ENCODE results near the gene GPR108. TPM values are rescaled to one million over a fixed set of nuclear protein-coding genes. Genes with fewer than 3 reads are reported as not detected.

Gene GPR108
- total RNA-seq, 1 experiment from 2014 or later: 53.6 TPM

GRCh38 chr19:6712692-6713670 lies 24.4 kb downstream of the GPR108 start:
- no peak for DNase-seq
- peaks cover 6% of the 10 kb centered on the region for H3K36me3 Mint-ChIP-seq (ENCODE audit: insufficient read depth, unreplicated experiment)
- Histone ChIP-seq H3K4me3 (ENCODE audit: low read depth, low read length) (no peak overlapping the region), H3K9me3 (no peaks in the 10 kb centered on the region), H3K4me1 (no peaks in the 10 kb centered on the region), H3K36me3 (ENCODE audit: control insufficient read depth, insufficient read depth, low read length) (no peaks in the 10 kb centered on the region), H3K27me3 (replicated peaks; ENCODE audit: control insufficient read depth, insufficient read depth, low read length) (no peaks in the 10 kb centered on the region)
- CTCF ChIA-PET: no interaction called here
- H3K27me3 Mint-ChIP-seq (ENCODE audit: insufficient read depth, unreplicated experiment): peaks cover 7% of the 10 kb centered on the region
- no peak overlapping the region for H3K27ac Mint-ChIP-seq (ENCODE audit: unreplicated experiment)
- H3K4me3 Mint-ChIP-seq (ENCODE audit: unreplicated experiment): no peak overlapping the region
- POLR2A ChIA-PET: no interaction called here
- no TSS peak for BruUV-seq (replicated peaks)
- no peak for TF ChIP-seq CTCF (IDR thresholded peaks at IDR 0.05; ENCODE audit: insufficient read depth in 1 of 2, low read depth in 1 of 2, low read length in 1 of 2, severe bottlenecking in 1 of 2, unreplicated experiment in 1 of 2)
- peaks cover 6% of the 10 kb centered on the region for H3K4me1 Mint-ChIP-seq (ENCODE audit: low read depth, unreplicated experiment)
- intact Hi-C loops (cut with micrococcal nuclease; ENCODE audit: unreplicated experiment): no loop called here
- peaks cover 13% of the 10 kb centered on the region for H3K9me3 Mint-ChIP-seq (ENCODE audit: unreplicated experiment)

DNA sequence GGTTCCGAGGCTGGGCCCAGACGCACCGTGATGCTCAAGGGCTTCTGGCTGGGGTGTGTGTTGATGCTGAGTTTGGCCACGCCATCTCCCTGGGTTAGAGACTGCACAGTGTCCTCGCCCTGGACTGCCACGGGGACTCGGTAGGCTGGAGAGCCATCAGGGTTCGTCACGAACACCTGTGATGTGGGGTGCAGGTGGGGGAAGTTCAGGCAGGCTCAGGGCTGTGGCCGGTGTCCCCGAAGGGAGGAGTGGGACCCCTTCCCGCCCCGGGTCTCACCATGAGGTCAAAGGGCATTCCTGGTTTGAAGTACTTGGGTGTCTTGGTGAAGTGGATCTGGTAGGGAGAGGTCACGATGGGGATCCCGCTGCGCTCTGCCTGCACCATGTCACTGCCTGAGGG lies 25.1 kb downstream of the GPR108 start:
- no TSS peak for BruUV-seq (replicated peaks)
- Mint-ChIP-seq H3K36me3 (ENCODE audit: insufficient read depth, unreplicated experiment) (peaks cover 2% of the 10 kb centered on the region), H3K27ac (ENCODE audit: unreplicated experiment) (no peak overlapping the region), H3K4me1 (ENCODE audit: low read depth, unreplicated experiment) (peaks cover 1% of the 10 kb centered on the region), H3K9me3 (ENCODE audit: unreplicated experiment) (peaks cover 6% of the 10 kb centered on the region), H3K27me3 (ENCODE audit: insufficient read depth, unreplicated experiment) (peaks cover 9% of the 10 kb centered on the region), H3K4me3 (ENCODE audit: unreplicated experiment) (no peak overlapping the region)
- intact Hi-C loops (cut with micrococcal nuclease; ENCODE audit: unreplicated experiment): no loop called here
- Histone ChIP-seq H3K4me1 (no peaks in the 10 kb centered on the region), H3K27me3 (replicated peaks; ENCODE audit: control insufficient read depth, insufficient read depth, low read length) (no peaks in the 10 kb centered on the region), H3K36me3 (ENCODE audit: control insufficient read depth, insufficient read depth, low read length) (no peaks in the 10 kb centered on the region), H3K4me3 (ENCODE audit: low read depth, low read length) (no peak overlapping the region), H3K9me3 (no peaks in the 10 kb centered on the region)
- no peak for TF ChIP-seq CTCF (IDR thresholded peaks at IDR 0.05; ENCODE audit: insufficient read depth in 1 of 2, low read depth in 1 of 2, low read length in 1 of 2, severe bottlenecking in 1 of 2, unreplicated experiment in 1 of 2)
- POLR2A ChIA-PET: no interaction called here
- DNase-seq: no peak
- CTCF ChIA-PET: no interaction called here

GRCh38 chr19:6711605-6712004 lies 25.8 kb downstream of the GPR108 start:
- no TSS peak for BruUV-seq (replicated peaks)
- ChIA-PET CTCF (no interaction called here), POLR2A (interaction anchor here (0.6 kb wide), 1 partner anchor 71 kb away, joined by 3 read pairs; no protein-coding TSS in a partner anchor)
- H3K27ac Mint-ChIP-seq (ENCODE audit: unreplicated experiment): no peak overlapping the region
- no peaks in the 10 kb centered on the region for H3K9me3 ChIP-seq
- no peak overlapping the region for H3K4me3 ChIP-seq (ENCODE audit: low read depth, low read length)
- H3K27me3 ChIP-seq (replicated peaks; ENCODE audit: control insufficient read depth, insufficient read depth, low read length): no peaks in the 10 kb centered on the region
- H3K4me1 Mint-ChIP-seq (ENCODE audit: low read depth, unreplicated experiment): no peaks in the 10 kb centered on the region
- H3K36me3 Mint-ChIP-seq (ENCODE audit: insufficient read depth, unreplicated experiment): no peaks in the 10 kb centered on the region
- DNase-seq: no peak
- H3K9me3 Mint-ChIP-seq (ENCODE audit: unreplicated experiment): no peaks in the 10 kb centered on the region
- intact Hi-C loops (cut with micrococcal nuclease; ENCODE audit: unreplicated experiment): no loop called here
- H3K27me3 Mint-ChIP-seq (ENCODE audit: insufficient read depth, unreplicated experiment): peaks cover 9% of the 10 kb centered on the region
- H3K36me3 ChIP-seq (ENCODE audit: control insufficient read depth, insufficient read depth, low read length): no peaks in the 10 kb centered on the region
- H3K4me3 Mint-ChIP-seq (ENCODE audit: unreplicated experiment): no peak overlapping the region
- H3K4me1 ChIP-seq: no peaks in the 10 kb centered on the region
- TF ChIP-seq CTCF (IDR thresholded peaks at IDR 0.05; ENCODE audit: insufficient read depth in 1 of 2, low read depth in 1 of 2, low read length in 1 of 2, severe bottlenecking in 1 of 2, unreplicated experiment in 1 of 2): no peak

All from Caco-2 (cell line).